A549 (cell line): ENCODE measurements around the gene MOB3A. TPM values are rescaled to one million over a fixed set of nuclear protein-coding genes. Genes with fewer than 3 reads are reported as not detected.

Experiments
- ATAC-seq, 2 experiments: fragments of 200-7000 bp in 1 of 2; fragments of >200 bp in 1 of 2; cut with Nextera tagmentation in 1 of 2; cut with Tn5 transposase in 1 of 2; 3 replicates each; pipeline versions ENCODE4 v1.8.0 to v1.9.1; 2018 to 2020; ENCODE audit warnings: mild to moderate bottlenecking in 1 of 2, moderate library complexity in 1 of 2
- CTCF ChIA-PET: fragments of 300-600 bp; sonication (Branson Sonifier 250); formaldehyde crosslinking; extraction: SDS; loops from one replicate; lab custom pipeline; 2021; ENCODE audit warnings: antibody characterized with exemption, inconsistent platforms; lab: Yijun Ruan, JAX
- POLR2A ChIA-PET: fragments of 350-600 bp; formaldehyde crosslinking; extraction: SDS; loops from one replicate; lab custom pipeline; 2021; ENCODE audit warnings: antibody characterized with exemption, inconsistent platforms; lab: Yijun Ruan, JAX
- DNase-seq, 2 experiments: peaks; one replicate each; pipeline versions ENCODE4 v3.0.0 to v3.0.0-alpha.2; 2011 to 2016; ENCODE audit warnings: low read depth in 1 of 2, low spot score in 1 of 2
- FAIRE-seq: peaks from 2 replicates; lab custom pipeline; 2011; peaks lifted over from hg19 to GRCh38; lab: Jason Lieb, UNC
- H3K27ac ChIP-seq, 2 experiments: fragments of >200 bp; sonication (Bioruptor Twin); formaldehyde crosslinking; 3 replicates each; pipeline ENCODE4 v1.5.1; 2016 to 2017
- H3K4me1 ChIP-seq: fragments of >200 bp; sonication (Bioruptor Twin); formaldehyde crosslinking; 3 replicates; pipeline ENCODE4 v1.6.1; 2016
- H3K4me2 ChIP-seq: fragments of >200 bp; sonication (Bioruptor Twin); formaldehyde crosslinking; 3 replicates; pipeline ENCODE4 v1.6.1; 2016
- H3K4me3 ChIP-seq: fragments of >200 bp; sonication (Bioruptor Twin); formaldehyde crosslinking; 3 replicates; pipeline ENCODE4 v1.5.1; 2016
- H3K9me3 ChIP-seq: fragments of >200 bp; sonication (Bioruptor Twin); formaldehyde crosslinking; 3 replicates; pipeline ENCODE4 v1.6.1; 2016
- CHD4 ChIP-seq: fragments of 200-600 bp; sonication (generic); IDR thresholded peaks from 2 replicates; pipeline ENCODE4 v1.6.1; 2016; ENCODE audit warnings: antibody characterized with exemption, mild to moderate bottlenecking, borderline replicate concordance
- EHF ChIP-seq: fragments of 250-450 bp; sonication (Bioruptor Pico); IDR thresholded peaks from 2 replicates; pipeline ENCODE4 v1.5.0; 2020; ENCODE audit warnings: mild to moderate bottlenecking
- FOSL2 ChIP-seq, 2 experiments: fragments of 450-650 bp in 1 of 2; fragments of >200 bp in 1 of 2; sonication (Bioruptor Twin) in 1 of 2; formaldehyde crosslinking; IDR thresholded peaks; 2 replicates each; pipeline versions ENCODE4 v1.5.0 to v1.6.1; 2016 to 2020; ENCODE audit warnings: mild to moderate bottlenecking in 1 of 2, moderate library complexity in 1 of 2
- HES2 ChIP-seq: fragments of >200 bp; sonication (Bioruptor Twin); formaldehyde crosslinking; IDR thresholded peaks from 2 replicates; pipeline ENCODE4 v1.6.1; 2016
- HMGXB4 ChIP-seq: fragments of 250-450 bp; sonication (Bioruptor Pico); IDR thresholded peaks from 2 replicates; pipeline ENCODE4 v1.5.0; 2021; ENCODE audit warnings: mild to moderate bottlenecking, moderate library complexity, borderline replicate concordance
- JUNB ChIP-seq: fragments of >200 bp; sonication (Bioruptor Twin); formaldehyde crosslinking; IDR thresholded peaks from 2 replicates; pipeline ENCODE4 v1.6.1; 2016
- KDM5A ChIP-seq: fragments of 200-600 bp; sonication (generic); IDR thresholded peaks from 2 replicates; pipeline ENCODE4 v1.6.1; 2016; ENCODE audit warnings: antibody characterized with exemption, mild to moderate bottlenecking
- MAX ChIP-seq: IDR thresholded peaks from 2 replicates; pipeline ENCODE4 v1.6.1; 2012
- MAZ ChIP-seq: fragments of 150-350 bp; IDR thresholded peaks from 2 replicates; pipeline ENCODE4 v1.6.1; 2014; ENCODE audit warnings: antibody characterized with exemption, low read depth, low read length, borderline replicate concordance
- MYC ChIP-seq: IDR thresholded peaks from 2 replicates; pipeline ENCODE4 v1.6.1; 2012; ENCODE audit warnings: mild to moderate bottlenecking, inconsistent platforms, low read length, improper control_type of control experiment, borderline replicate concordance
- PHF8 ChIP-seq: fragments of 200-600 bp; sonication (generic); IDR thresholded peaks from 2 replicates; pipeline ENCODE4 v1.6.1; 2016; ENCODE audit warnings: low read depth, mild to moderate bottlenecking, antibody characterized with exemption, moderate library complexity, borderline replicate concordance
- POLR2A ChIP-seq: IDR thresholded peaks from 2 replicates; pipeline ENCODE4 v1.6.1; 2012; ENCODE audit warnings: mild to moderate bottlenecking, low read length
- RAD21 ChIP-seq, 2 experiments: fragments of >200 bp in 1 of 2; sonication (Bioruptor Twin) in 1 of 2; formaldehyde crosslinking in 1 of 2; IDR thresholded peaks in 1 of 2; conservative IDR thresholded peaks in 1 of 2; 2 replicates in 1 of 2; 3 replicates in 1 of 2; pipeline ENCODE4 v1.6.1; 2012 to 2018; ENCODE audit warnings: inconsistent platforms in 1 of 2
- RCOR1 ChIP-seq: fragments of 150-350 bp; IDR thresholded peaks from 2 replicates; pipeline ENCODE4 v1.6.1; 2014; ENCODE audit warnings: antibody characterized with exemption, low read length, low read depth
- REST ChIP-seq: fragments of 200-600 bp; sonication (generic); IDR thresholded peaks from 2 replicates; pipeline ENCODE4 v1.6.1; 2016; ENCODE audit warnings: antibody characterized with exemption, mild to moderate bottlenecking, moderate library complexity
- SREBF2 ChIP-seq: fragments of 450-650 bp; IDR thresholded peaks from 2 replicates; pipeline ENCODE4 v1.6.1; 2014; ENCODE audit warnings: mild to moderate bottlenecking, moderate library complexity
- ZC3H11A ChIP-seq: fragments of 450-650 bp; IDR thresholded peaks from 2 replicates; pipeline ENCODE4 v1.6.1; 2014; ENCODE audit warnings: antibody characterized with exemption, mild to moderate bottlenecking
- ZNF302 ChIP-seq: fragments of 250-450 bp; sonication (Bioruptor Pico); IDR thresholded peaks from 2 replicates; pipeline ENCODE4 v1.9.0; 2021; ENCODE audit warnings: inconsistent platforms, mild to moderate bottlenecking, moderate library complexity
- ZSCAN20 ChIP-seq: fragments of 250-450 bp; sonication (Bioruptor Pico); IDR thresholded peaks from 2 replicates; pipeline ENCODE4 v1.8.0; 2022; ENCODE audit warnings: mild to moderate bottlenecking, moderate library complexity
- whole genome bisulfite sequencing: methylation state at CpG from one replicate; pipeline ENCODE4 v1.1.6; 2017; ENCODE audit errors: missing lambda C conversion rate; 5-methylcytosine and 5-hydroxymethylcytosine counted together
- polyA plus RNA-seq, 4 experiments: library from polyadenylated mRNA; depleted of rRNA in 3 of 4; stranded (reverse); fragments of >200 nt; fragmentation: RNase III in 1 of 4; extraction: RNeasy Plus Mini Kit Qiagen cat#74134 plus additional on column Dnase treatment in 1 of 4; gene quantifications; 2 replicates in 3 of 4; 3 replicates in 1 of 4; pipeline ENCODE4 v1.2.3, GENCODE V29; 2011 to 2017

The MOB3A gene
- polyA plus RNA-seq, 2 of the 4 experiments (the other 2 are of a cell fraction) = 9.1 to 10.9 TPM

GRCh38 chr19:2072757-2073551 is 23.2 kb downstream of the MOB3A start (continued):
- TF ChIP-seq REST (no peak), KDM5A (no peak), POLR2A (no peak), MAX (no peak), ZC3H11A (no peak)

- Histone ChIP-seq H3K9me3 (no peaks in the 10 kb centered on the region), H3K4me3 (no peak overlapping the region), H3K4me2 (no peak overlapping the region), H3K4me1 (0 out of 3 replicates have a peak, but pooled peaks cover 3% of the 10 kb centered on the region), H3K27ac (no peak overlapping the region)
- CTCF ChIA-PET = interaction anchor here (0.6 to 4.3 kb wide), 6 partner anchors 18 to 63 kb away, joined by 3 to 45 read pairs (median 6); no protein-coding TSS in a partner anchor
- FAIRE-seq = no peak
- WGBS = 86% methylated on average over 19 of the region's 19 CpGs
- no peak for ATAC-seq
- POLR2A ChIA-PET = no interaction called here
- no peak for DNase-seq
- TF ChIP-seq SREBF2 = no peak
- TF ChIP-seq HES2 = no peak
- TF ChIP-seq MAZ = no peak
- no peak for TF ChIP-seq EHF (CRISPR knock-in tag)
- TF ChIP-seq RAD21 (conservative IDR thresholded peaks at IDR 0.05 in 1 of 2, IDR thresholded peaks at IDR 0.05 in 1 of 2) = no peak
- TF ChIP-seq FOSL2 (IDR thresholded peaks at IDR 0.05) = no peak
- TF ChIP-seq FOSL2 (CRISPR knock-in tag; IDR thresholded peaks at IDR 0.05) = no peak
Measured at GRCh38 chr19:2070986-2071673, 25.0 kb downstream of the MOB3A start.

GRCh38 chr19:2070436-2070827 is 25.7 kb downstream of the MOB3A start:
- ATAC-seq = no peak
- no peak overlapping the region for H3K4me3 ChIP-seq
- no peak for FAIRE-seq
- ChIA-PET POLR2A (no interaction called here), CTCF (interaction anchor here (0.5 to 4.3 kb wide), 32 partner anchors 8 to 966 kb away, joined by 3 to 45 read pairs (median 6); no protein-coding TSS in a partner anchor)
- H3K27ac ChIP-seq = no peak overlapping the region
- WGBS = 92% methylated on average over 10 of the region's 10 CpGs
- TF ChIP-seq HMGXB4 (CRISPR knock-in tag) = no peak
- no peak for TF ChIP-seq ZNF302
- TF ChIP-seq CHD4 = no peak
- TF ChIP-seq MYC = no peak
- TF ChIP-seq ZSCAN20 (CRISPR knock-in tag) = no peak
- no peak for TF ChIP-seq JUNB
- no peak for TF ChIP-seq HES2
- no peak for TF ChIP-seq PHF8
- TF ChIP-seq RCOR1 = no peak
- no peaks in the 10 kb centered on the region for H3K9me3 ChIP-seq
- DNase-seq = no peak
- no peak overlapping the region for H3K4me2 ChIP-seq
- H3K4me1 ChIP-seq = 0 out of 3 replicates have a peak, but pooled peaks cover 3% of the 10 kb centered on the region
